Measurements from ENCODE around the gene DMD. TPM values are rescaled to one million over a fixed set of nuclear protein-coding genes. Genes with fewer than 3 reads are reported as not detected.

DMD gene
- polyA plus RNA-seq, 1 donor from 2014 or later, result 21.6 TPM

- Histone ChIP-seq H3K79me2 (replicated peaks; ENCODE audit: insufficient read depth, low read length) (no peaks in the 10 kb centered on the region), H3K4me2 (ENCODE audit: low read length) (no peak overlapping the region), H4K20me1 (ENCODE audit: insufficient read depth) (no peaks in the 10 kb centered on the region), H3K9me3 (ENCODE audit: low read length) (no peaks in the 10 kb centered on the region), H2AFZ (ENCODE audit: low read depth, low read length) (no peak overlapping the region), H3K36me3 (ENCODE audit: insufficient read depth, low read length) (no peaks in the 10 kb centered on the region), H3K27me3 (ENCODE audit: insufficient read depth, low read depth, low read length) (no peaks in the 10 kb centered on the region), H3K9me2 (ENCODE audit: insufficient read depth, low read length) (no peaks in the 10 kb centered on the region), H3K4me3 (ENCODE audit: low read length) (no peak overlapping the region), H3F3A (ENCODE audit: insufficient read depth, low read length, poor library complexity, severe bottlenecking) (no peaks in the 10 kb centered on the region), H3K9ac (ENCODE audit: low read length) (no peak overlapping the region), H3K27ac (ENCODE audit: low read length) (no peak overlapping the region)
- TF ChIP-seq MXI1 (conservative IDR thresholded peaks at IDR 0.05; ENCODE audit: poor library complexity, severe bottlenecking) (no peak), POLR2AphosphoS5 (IDR thresholded peaks at IDR 0.05) (no peak), SMC3 (conservative IDR thresholded peaks at IDR 0.05; ENCODE audit: poor library complexity) (no peak), TAF1 (IDR thresholded peaks at IDR 0.05; ENCODE audit: low read depth) (no peak), EZH2 (IDR thresholded peaks at IDR 0.05; ENCODE audit: borderline replicate concordance, insufficient read depth, low read length, poor library complexity, severe bottlenecking) (no peak), RAD21 (conservative IDR thresholded peaks at IDR 0.05) (no peak), EP300 (conservative IDR thresholded peaks at IDR 0.05; ENCODE audit: poor library complexity, severe bottlenecking) (no peak), CTCF (IDR thresholded peaks at IDR 0.05; ENCODE audit: poor library complexity, severe bottlenecking) (no peak), REST (IDR thresholded peaks at IDR 0.05; ENCODE audit: borderline replicate concordance) (no peak)
These were observed 1982.9 kb downstream of the DMD start for GRCh38 chrX:31228415-31228832.

GRCh38 chrX:31227250-31227649 is 1984.1 kb downstream of the DMD start:
- no peaks in the 10 kb centered on the region for H4K20me1 ChIP-seq (ENCODE audit: insufficient read depth)
- H3K4me2 ChIP-seq (ENCODE audit: low read length), result no peak overlapping the region
- H3K9me3 ChIP-seq (ENCODE audit: low read length), result no peaks in the 10 kb centered on the region
- no peak for TF ChIP-seq POLR2AphosphoS5 (IDR thresholded peaks at IDR 0.05)
- TF ChIP-seq REST (IDR thresholded peaks at IDR 0.05; ENCODE audit: borderline replicate concordance), result no peak
- TF ChIP-seq RAD21 (conservative IDR thresholded peaks at IDR 0.05), result no peak
- no peak for TF ChIP-seq EZH2 (IDR thresholded peaks at IDR 0.05; ENCODE audit: borderline replicate concordance, insufficient read depth, low read length, poor library complexity, severe bottlenecking)
- no peak for TF ChIP-seq MXI1 (conservative IDR thresholded peaks at IDR 0.05; ENCODE audit: poor library complexity, severe bottlenecking)
- TF ChIP-seq CTCF (IDR thresholded peaks at IDR 0.05; ENCODE audit: poor library complexity, severe bottlenecking), result no peak
- TF ChIP-seq TAF1 (IDR thresholded peaks at IDR 0.05; ENCODE audit: low read depth), result no peak
- TF ChIP-seq SMC3 (conservative IDR thresholded peaks at IDR 0.05; ENCODE audit: poor library complexity), result no peak
- TF ChIP-seq EP300 (conservative IDR thresholded peaks at IDR 0.05; ENCODE audit: poor library complexity, severe bottlenecking), result no peak
- H3K36me3 ChIP-seq (ENCODE audit: insufficient read depth, low read length), result no peaks in the 10 kb centered on the region
- H3K4me3 ChIP-seq (ENCODE audit: low read length), result no peak overlapping the region
- H3K27ac ChIP-seq (ENCODE audit: low read length), result no peak overlapping the region
- no peak overlapping the region for H2AFZ ChIP-seq (ENCODE audit: low read depth, low read length)
- no peaks in the 10 kb centered on the region for H3K27me3 ChIP-seq (ENCODE audit: insufficient read depth, low read depth, low read length)
- H3K9me2 ChIP-seq (ENCODE audit: insufficient read depth, low read length), result no peaks in the 10 kb centered on the region
- H3K9ac ChIP-seq (ENCODE audit: low read length), result no peak overlapping the region
- H3F3A ChIP-seq (ENCODE audit: insufficient read depth, low read length, poor library complexity, severe bottlenecking), result no peaks in the 10 kb centered on the region
- no peaks in the 10 kb centered on the region for H3K79me2 ChIP-seq (replicated peaks; ENCODE audit: insufficient read depth, low read length)
